Caco-2 (cell line): ENCODE data around the gene C3orf33. TPM values are rescaled to one million over a fixed set of nuclear protein-coding genes. Genes with fewer than 3 reads are reported as not detected.
"Not testable (repeated sequence)": the region's sequence is repeated elsewhere in the genome, so short reads cannot be mapped to it uniquely, and the experiment has no call there.

ENCODE experiments used
- BruUV-seq: library from RNA; stranded (reverse); fragments of 400-500 nt; replicated peaks from 2 replicates; lab custom pipeline; 2021; lab: Mats Ljungman, UMichigan
- CTCF ChIA-PET: fragments of 300-600 bp; sonication (Branson Sonifier 250); formaldehyde crosslinking; loops from one replicate; lab custom pipeline; 2022; ENCODE audit warnings: antibody characterized with exemption; lab: Charles Lee
- POLR2A ChIA-PET: fragments of 300-600 bp; sonication (Branson Sonifier 250); formaldehyde crosslinking; loops from one replicate; lab custom pipeline; 2022; ENCODE audit warnings: antibody characterized with exemption; lab: Charles Lee
- DNase-seq, 2 experiments: peaks; one replicate each; pipeline versions ENCODE4 v3.0.0 to v3.0.0-alpha.2; 2020 to 2022
- H3K27me3 ChIP-seq: replicated peaks from 2 replicates; pipeline ENCODE4 v1.6.0; 2011; ENCODE audit warnings: low read length; ENCODE audit not compliant: control insufficient read depth, insufficient read depth
- H3K36me3 ChIP-seq: 2 replicates; pipeline ENCODE4 v1.5.1; 2011; ENCODE audit warnings: low read length; ENCODE audit not compliant: control insufficient read depth, insufficient read depth
- H3K4me1 ChIP-seq: fragments of 250-450 bp; sonication (Bioruptor Pico); 2 replicates; pipeline ENCODE4 v1.5.1; 2020; ENCODE audit warnings: mild to moderate bottlenecking
- H3K4me3 ChIP-seq: 2 replicates; pipeline ENCODE4 v1.5.1; 2011; ENCODE audit warnings: low read depth, mild to moderate bottlenecking, control low read depth, low read length
- H3K9me3 ChIP-seq: fragments of 250-450 bp; sonication (Bioruptor Pico); 2 replicates; pipeline ENCODE4 v1.5.1; 2020; ENCODE audit warnings: mild to moderate bottlenecking, moderate library complexity
- H3K27ac Mint-ChIP-seq: one replicate; pipeline ENCODE4 v1.8.0; 2022; ENCODE audit warnings: mixed read lengths; ENCODE audit not compliant: unreplicated experiment
- H3K27me3 Mint-ChIP-seq: one replicate; pipeline ENCODE4 v1.8.0; 2022; ENCODE audit warnings: mixed read lengths; ENCODE audit not compliant: insufficient read depth, unreplicated experiment
- H3K36me3 Mint-ChIP-seq: one replicate; pipeline ENCODE4 v1.8.0; 2022; ENCODE audit warnings: mild to moderate bottlenecking, mixed read lengths; ENCODE audit not compliant: insufficient read depth, unreplicated experiment
- H3K4me1 Mint-ChIP-seq: one replicate; pipeline ENCODE4 v1.8.0; 2022; ENCODE audit warnings: low read depth, mixed read lengths; ENCODE audit not compliant: unreplicated experiment
- H3K4me3 Mint-ChIP-seq: one replicate; pipeline ENCODE4 v1.8.0; 2022; ENCODE audit warnings: mild to moderate bottlenecking, moderate library complexity, mixed read lengths; ENCODE audit not compliant: unreplicated experiment
- H3K9me3 Mint-ChIP-seq: one replicate; pipeline ENCODE4 v1.8.0; 2022; ENCODE audit warnings: mixed read lengths; ENCODE audit not compliant: unreplicated experiment
- intact Hi-C: fragments of 100-400 bp; cut with micrococcal nuclease; formaldehyde crosslinking; loops from one replicate; pipeline ENCODE4 v1.10.0; 2022; ENCODE audit not compliant: unreplicated experiment
- total RNA-seq: library from RNA; stranded (reverse); gene quantifications from 2 replicates; pipeline ENCODE4 v1.2.3, GENCODE V29; 2022
- TF ChIP-seq, protein P1 (sequence below), 2 experiments: fragments of 200-600 bp in 1 of 2; IDR thresholded peaks; 1 replicate in 1 of 2; 2 replicates in 1 of 2; pipeline versions ENCODE4 v1.5.1 to v1.8.0; 2011 to 2022; ENCODE audit warnings: antibody characterized with exemption in 1 of 2, control low read depth in 1 of 2, inconsistent platforms in 1 of 2, low read depth in 1 of 2, low read length in 1 of 2, mild to moderate bottlenecking in 1 of 2, moderate library complexity in 1 of 2; ENCODE audit not compliant: insufficient read depth in 1 of 2, severe bottlenecking in 1 of 2, unreplicated experiment in 1 of 2

The C3orf33 gene
- total RNA-seq, 1 experiment from 2014 or later = 5.4 TPM

DNA sequence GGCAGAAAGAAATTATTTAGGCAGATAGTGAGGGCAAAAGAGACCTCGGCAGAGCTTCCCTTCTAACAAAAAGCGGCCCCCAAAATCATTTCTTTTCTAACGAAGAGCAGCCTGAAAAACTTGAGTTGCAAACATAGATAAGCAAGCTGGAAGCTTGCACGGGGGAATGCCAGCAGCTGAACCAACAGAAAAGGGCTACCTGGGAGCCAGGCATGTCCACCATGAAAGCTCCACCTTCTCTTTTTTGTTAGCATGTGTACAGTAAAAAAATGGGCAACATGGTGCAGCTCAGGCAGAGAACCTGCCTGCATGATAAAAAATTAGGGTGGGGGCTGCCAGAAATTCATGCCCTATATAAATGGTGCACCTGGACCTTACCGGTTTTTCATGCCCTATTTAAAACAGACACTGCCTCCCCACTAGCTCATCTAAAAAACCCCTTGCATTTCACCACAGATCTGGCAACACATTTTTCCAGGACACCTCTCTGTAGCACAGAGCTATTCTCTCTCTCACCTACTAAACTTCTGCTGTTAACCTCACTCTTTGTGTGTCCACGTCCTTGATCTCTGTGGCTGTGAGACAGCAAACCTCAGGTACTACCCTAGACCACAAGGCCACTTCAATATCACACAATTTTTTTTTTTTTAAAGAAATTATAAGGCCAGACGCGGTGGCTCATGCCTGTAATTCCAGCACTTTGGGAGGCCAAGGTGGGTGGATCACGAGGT lies 29.4 kb upstream of the C3orf33 start:
- H3K36me3 ChIP-seq = no peaks in the 10 kb centered on the region
- Mint-ChIP-seq H3K4me3 (no peak overlapping the region), H3K9me3 (no peaks in the 10 kb centered on the region)

GRCh38 chr3:155828490-155829098 lies 22.5 kb upstream of the C3orf33 start:
- H3K4me3 ChIP-seq, intact Hi-C loops, CTCF ChIA-PET, H3K4me3 Mint-ChIP-seq, H3K9me3 Mint-ChIP-seq, DNase-seq, H3K4me1 Mint-ChIP-seq, H3K9me3 ChIP-seq, BruUV-seq, H3K27ac Mint-ChIP-seq, H3K4me1 ChIP-seq, H3K36me3 Mint-ChIP-seq, H3K27me3 ChIP-seq, H3K36me3 ChIP-seq, H3K27me3 Mint-ChIP-seq: not testable (repeated sequence)
- POLR2A ChIA-PET = interaction anchor here (0.6 kb wide), 1 partner anchor 600 kb away, joined by 5 read pairs; no protein-coding TSS in a partner anchor

More for the DNA sequence above, 29.4 kb upstream of the C3orf33 start:
- Mint-ChIP-seq H3K27ac (no peak overlapping the region), H3K36me3 (no peaks in the 10 kb centered on the region), H3K27me3 (no peaks in the 10 kb centered on the region), H3K4me1 (no peaks in the 10 kb centered on the region)
- H3K4me3 ChIP-seq = no peak overlapping the region
- H3K9me3 ChIP-seq = no peaks in the 10 kb centered on the region
- intact Hi-C loops = no loop called here
- TF ChIP-seq, protein P1, sequence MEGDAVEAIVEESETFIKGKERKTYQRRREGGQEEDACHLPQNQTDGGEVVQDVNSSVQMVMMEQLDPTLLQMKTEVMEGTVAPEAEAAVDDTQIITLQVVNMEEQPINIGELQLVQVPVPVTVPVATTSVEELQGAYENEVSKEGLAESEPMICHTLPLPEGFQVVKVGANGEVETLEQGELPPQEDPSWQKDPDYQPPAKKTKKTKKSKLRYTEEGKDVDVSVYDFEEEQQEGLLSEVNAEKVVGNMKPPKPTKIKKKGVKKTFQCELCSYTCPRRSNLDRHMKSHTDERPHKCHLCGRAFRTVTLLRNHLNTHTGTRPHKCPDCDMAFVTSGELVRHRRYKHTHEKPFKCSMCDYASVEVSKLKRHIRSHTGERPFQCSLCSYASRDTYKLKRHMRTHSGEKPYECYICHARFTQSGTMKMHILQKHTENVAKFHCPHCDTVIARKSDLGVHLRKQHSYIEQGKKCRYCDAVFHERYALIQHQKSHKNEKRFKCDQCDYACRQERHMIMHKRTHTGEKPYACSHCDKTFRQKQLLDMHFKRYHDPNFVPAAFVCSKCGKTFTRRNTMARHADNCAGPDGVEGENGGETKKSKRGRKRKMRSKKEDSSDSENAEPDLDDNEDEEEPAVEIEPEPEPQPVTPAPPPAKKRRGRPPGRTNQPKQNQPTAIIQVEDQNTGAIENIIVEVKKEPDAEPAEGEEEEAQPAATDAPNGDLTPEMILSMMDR (IDR thresholded peaks at IDR 0.05; ENCODE audit: insufficient read depth in 1 of 2, low read depth in 1 of 2, low read length in 1 of 2, severe bottlenecking in 1 of 2, unreplicated experiment in 1 of 2) = no peak
- H3K4me1 ChIP-seq = no peaks in the 10 kb centered on the region
- ChIA-PET CTCF (no interaction called here), POLR2A (no interaction called here)
- no TSS peak for BruUV-seq
- DNase-seq = no peak
- no peaks in the 10 kb centered on the region for H3K27me3 ChIP-seq

GRCh38 chr3:155815030-155815545 lies 9.0 kb upstream of the C3orf33 start:
- Mint-ChIP-seq H3K4me1 (peaks cover 5% of the 10 kb centered on the region), H3K4me3 (no peak overlapping the region), H3K27ac (no peak overlapping the region), H3K27me3 (no peaks in the 10 kb centered on the region), H3K9me3 (no peaks in the 10 kb centered on the region), H3K36me3 (no peaks in the 10 kb centered on the region)
- no peaks in the 10 kb centered on the region for H3K27me3 ChIP-seq
- peaks cover 11% of the 10 kb centered on the region for H3K4me1 ChIP-seq
- no peak overlapping the region for H3K4me3 ChIP-seq
- H3K9me3 ChIP-seq = no peaks in the 10 kb centered on the region
- intact Hi-C loops = no loop called here
- no peak for DNase-seq
- no TSS peak for BruUV-seq
- ChIA-PET POLR2A (no interaction called here), CTCF (interaction anchor here (2.2 kb wide), 1 partner anchor 9 kb away, joined by 14 read pairs; the partner anchor contains the start of gene C3orf33)
- H3K36me3 ChIP-seq = no peaks in the 10 kb centered on the region
- TF ChIP-seq, protein P1 (IDR thresholded peaks at IDR 0.05; ENCODE audit: insufficient read depth in 1 of 2, low read depth in 1 of 2, low read length in 1 of 2, severe bottlenecking in 1 of 2, unreplicated experiment in 1 of 2) = no peak

GRCh38 chr3:155813224-155813623 lies 7.1 kb upstream of the C3orf33 start:
- H3K4me1 ChIP-seq = peaks cover 11% of the 10 kb centered on the region
- H3K9me3 Mint-ChIP-seq, DNase-seq, POLR2A ChIA-PET, H3K27me3 Mint-ChIP-seq, intact Hi-C loops, H3K4me3 Mint-ChIP-seq, CTCF ChIA-PET, H3K27ac Mint-ChIP-seq, H3K36me3 Mint-ChIP-seq, H3K4me3 ChIP-seq, H3K36me3 ChIP-seq, H3K27me3 ChIP-seq, H3K9me3 ChIP-seq, BruUV-seq: not testable (repeated sequence)
- peaks cover 12% of the 10 kb centered on the region for H3K4me1 Mint-ChIP-seq
